Natural killer cell (primary cell): ENCODE data around the gene ASXL2. TPM values are rescaled to one million over a fixed set of nuclear protein-coding genes. Genes with fewer than 3 reads are reported as not detected.
A peak's percentile ranks its signal among the peaks of the same experiment; 100 is the strongest.

Experiments used
- ATAC-seq, 3 donors: fragments of 150-1000 bp in 2 of 3; fragments of 200-7000 bp in 1 of 3; cut with Tn5 transposase; 1 replicate in 1 of 3; 2 replicates in 2 of 3; pipeline ENCODE4 v1.10.0; 2021; ENCODE audit warnings: mild to moderate bottlenecking in 2 of 3, moderate library complexity in 2 of 3
- DNase-seq, 2 donors: peaks; one replicate each; pipeline versions ENCODE4 v3.0.0 to v3.0.0-alpha.2; 2013 to 2021; ENCODE audit warnings: mixed read lengths in 1 of 2
- H3K27ac ChIP-seq: one replicate; pipeline ENCODE4 v1.5.1; 2013; ENCODE audit warnings: mild to moderate bottlenecking, low read length
- H3K27me3 ChIP-seq: one replicate; pipeline ENCODE4 v1.6.1; 2013; ENCODE audit warnings: low read length; ENCODE audit not compliant: control insufficient read depth, insufficient read depth
- H3K36me3 ChIP-seq: one replicate; pipeline ENCODE4 v1.6.1; 2013; ENCODE audit warnings: low read length; ENCODE audit not compliant: control insufficient read depth, insufficient read depth
- H3K4me1 ChIP-seq: one replicate; pipeline ENCODE4 v1.6.1; 2013; ENCODE audit warnings: low read length; ENCODE audit not compliant: control insufficient read depth, insufficient read depth
- H3K4me3 ChIP-seq: one replicate; pipeline ENCODE4 v1.5.1; 2013; ENCODE audit warnings: low read length
- H3K9me3 ChIP-seq: one replicate; pipeline ENCODE4 v1.6.1; 2013; ENCODE audit warnings: low read length; ENCODE audit not compliant: control insufficient read depth, insufficient read depth
- H3K27ac Mint-ChIP-seq, 2 donors: one replicate each; pipeline ENCODE4 v1.8.0; 2022; ENCODE audit warnings: mild to moderate bottlenecking in 2 of 2, mixed read lengths in 2 of 2, moderate library complexity in 1 of 2
- H3K27me3 Mint-ChIP-seq, 2 donors: one replicate each; pipeline ENCODE4 v1.8.0; 2022; ENCODE audit warnings: low read depth in 2 of 2, mixed read lengths in 2 of 2
- H3K36me3 Mint-ChIP-seq: one replicate; pipeline ENCODE4 v1.8.0; 2022; ENCODE audit warnings: mixed read lengths
- H3K4me1 Mint-ChIP-seq, 2 donors: one replicate each; pipeline ENCODE4 v1.8.0; 2022; ENCODE audit warnings: mixed read lengths in 2 of 2
- H3K4me3 Mint-ChIP-seq: one replicate; pipeline ENCODE4 v1.8.0; 2022; ENCODE audit warnings: mild to moderate bottlenecking, moderate library complexity, mixed read lengths
- H3K9me3 Mint-ChIP-seq, 2 donors: one replicate each; pipeline ENCODE4 v1.8.0; 2022; ENCODE audit warnings: mixed read lengths in 2 of 2
- CTCF ChIP-seq: fragments of 200-600 bp; IDR thresholded peaks from one replicate; pipeline ENCODE4 v1.8.0; 2022; ENCODE audit warnings: antibody characterized with exemption
- WGBS: methylation state at CpG from one replicate; pipeline ENCODE4 v1.1.7; 2013; ENCODE audit warnings: missing lambda C conversion rate; ENCODE audit not compliant: insufficient coverage; 5-methylcytosine and 5-hydroxymethylcytosine counted together
- intact Hi-C: fragments of 100-400 bp; cut with micrococcal nuclease; formaldehyde crosslinking; loops from one replicate; pipeline ENCODE4 v1.14.2; 2022
- total RNA-seq, 4 donors: library from RNA; stranded (reverse); fragments of 120-200 nt in 1 of 4; gene quantifications; one replicate each; pipeline versions ENCODE4 v1.2.3 to v1.2.4, GENCODE V29; 2013 to 2022

ASXL2 gene
- total RNA-seq, 3 donors from 2014 or later (not counting 1 experiment from before 2014, with no cell fraction given): 27.7 to 32.6 (median 27.8) TPM

DNA sequence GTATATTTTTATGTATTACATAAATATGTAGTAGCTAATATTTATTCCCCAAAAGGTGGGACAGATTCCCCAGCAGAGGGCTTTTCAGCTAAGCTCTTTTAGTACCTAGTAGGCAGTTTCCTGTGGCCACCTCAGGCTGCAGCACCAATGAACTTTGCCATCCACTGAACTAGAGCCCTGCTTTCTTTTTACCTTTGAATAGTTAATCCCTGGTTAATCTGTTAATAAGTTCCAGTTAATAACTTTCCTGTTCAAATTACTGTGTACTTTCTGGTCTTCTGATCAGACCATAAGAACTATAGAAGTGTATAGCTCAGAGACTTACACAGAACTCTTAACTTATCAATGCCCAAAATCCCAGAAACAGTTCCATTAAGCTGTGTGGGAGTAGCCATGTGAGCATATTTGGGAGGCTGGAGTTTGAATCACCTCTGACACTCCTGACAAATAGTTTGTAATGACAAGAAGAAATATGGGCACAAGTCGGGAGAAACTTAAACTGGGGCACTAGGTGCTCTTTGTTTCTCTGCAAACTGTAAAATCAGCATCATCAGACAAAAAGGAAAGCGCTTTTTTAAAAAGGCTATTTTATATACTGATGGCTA, 40.0 kb downstream of the ASXL2 start:
- no peaks in the 10 kb centered on the region for H3K27me3 ChIP-seq
- H3K27me3 Mint-ChIP-seq: no peaks in the 10 kb centered on the region
- H3K36me3 ChIP-seq: peaks cover 10% of the 10 kb centered on the region
- H3K4me1 Mint-ChIP-seq: peaks cover 13 to 18% of the 10 kb centered on the region in 2 donors
- H3K4me3 ChIP-seq: no peak overlapping the region
- H3K9me3 Mint-ChIP-seq: no peaks in the 10 kb centered on the region
- DNase-seq: no peak
- no peak for TF ChIP-seq CTCF
- H3K36me3 Mint-ChIP-seq: no peaks in the 10 kb centered on the region
- H3K27ac ChIP-seq: no peak overlapping the region
- ATAC-seq: no peak
- WGBS: 100% methylated on average over 1 of the region's 2 CpGs
- H3K27ac Mint-ChIP-seq: peak overlapping the region in 1 of 2 donors; percentile 41
- H3K4me3 Mint-ChIP-seq: no peak overlapping the region
- H3K9me3 ChIP-seq: no peaks in the 10 kb centered on the region
- peaks cover 4% of the 10 kb centered on the region for H3K4me1 ChIP-seq
- intact Hi-C loops: no loop called here

DNA sequence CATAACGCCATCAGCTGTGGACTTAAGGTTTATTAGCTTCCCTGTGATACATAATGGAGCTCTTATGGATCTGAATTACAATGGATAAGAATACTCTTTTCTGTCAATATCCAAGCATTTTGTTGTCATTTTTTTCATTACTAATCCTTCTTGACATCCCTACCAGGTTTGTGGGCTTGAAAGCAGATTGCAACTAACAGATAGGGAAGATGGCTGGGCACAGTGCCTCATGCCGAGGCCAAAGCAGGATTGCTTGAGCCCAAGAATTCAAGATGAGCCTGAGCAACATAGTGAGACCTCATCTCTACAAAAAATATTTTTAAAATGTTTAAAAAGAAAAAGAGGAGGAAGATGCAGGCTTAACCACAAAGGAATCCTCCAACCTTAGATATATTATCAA, 42.4 kb downstream of the ASXL2 start:
- Histone ChIP-seq H3K9me3 (no peaks in the 10 kb centered on the region), H3K27ac (no peak overlapping the region), H3K27me3 (no peaks in the 10 kb centered on the region), H3K36me3 (peaks cover 4% of the 10 kb centered on the region), H3K4me1 (peaks cover 11% of the 10 kb centered on the region), H3K4me3 (no peak overlapping the region)
- DNase-seq (no peak), ATAC-seq (no peak)
- H3K9me3 Mint-ChIP-seq: no peaks in the 10 kb centered on the region
- no peaks in the 10 kb centered on the region for H3K36me3 Mint-ChIP-seq
- H3K27ac Mint-ChIP-seq: no peak overlapping the region
- intact Hi-C loops: no loop called here
- no peaks in the 10 kb centered on the region for H3K27me3 Mint-ChIP-seq
- peaks cover 35 to 36% of the 10 kb centered on the region in 2 donors for H3K4me1 Mint-ChIP-seq
- TF ChIP-seq CTCF: no peak
- 100% methylated on average over 1 of the region's 2 CpGs for WGBS
- H3K4me3 Mint-ChIP-seq: no peak overlapping the region

DNA sequence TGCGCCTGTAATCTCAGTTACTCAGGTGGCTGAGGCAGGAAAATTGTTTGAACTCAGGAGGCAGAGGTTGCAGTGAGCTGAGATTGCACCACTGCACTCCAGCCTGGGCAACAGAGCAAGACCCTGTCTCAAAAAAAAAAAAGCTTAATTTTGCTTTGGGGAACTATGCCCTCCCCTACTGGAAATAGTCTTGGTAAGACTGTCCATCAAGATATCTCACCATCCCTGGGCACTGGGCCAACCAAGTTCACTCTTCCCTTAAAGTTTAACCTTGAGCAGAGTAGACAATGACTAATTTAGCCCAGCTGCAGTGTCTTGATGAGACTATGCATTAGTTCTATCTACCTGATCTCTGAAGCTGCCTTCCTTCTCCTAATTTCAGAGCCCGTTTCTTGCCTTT, 44.7 kb downstream of the ASXL2 start:
- no peak for ATAC-seq
- peaks cover 48 to 51% of the 10 kb centered on the region in 2 donors for H3K4me1 Mint-ChIP-seq
- H3K4me1 ChIP-seq: peaks cover 13% of the 10 kb centered on the region
- peak overlapping the region in 1 of 2 donors; percentile 93 for H3K27ac Mint-ChIP-seq
- no peak for DNase-seq
- no peaks in the 10 kb centered on the region for H3K9me3 ChIP-seq
- no peak for TF ChIP-seq CTCF
- WGBS: 96% methylated on average over 2 of the region's 2 CpGs
- no peaks in the 10 kb centered on the region for H3K27me3 ChIP-seq
- no peaks in the 10 kb centered on the region for H3K27me3 Mint-ChIP-seq
- H3K4me3 Mint-ChIP-seq: no peak overlapping the region
- no peak overlapping the region for H3K27ac ChIP-seq
- no peaks in the 10 kb centered on the region for H3K9me3 Mint-ChIP-seq
- no peaks in the 10 kb centered on the region for H3K36me3 Mint-ChIP-seq
- intact Hi-C loops: loop anchor here (5.0 kb wide), 1 partner anchor 41 kb away; no protein-coding TSS in a partner anchor
- H3K4me3 ChIP-seq: no peak overlapping the region
- no peaks in the 10 kb centered on the region for H3K36me3 ChIP-seq

DNA sequence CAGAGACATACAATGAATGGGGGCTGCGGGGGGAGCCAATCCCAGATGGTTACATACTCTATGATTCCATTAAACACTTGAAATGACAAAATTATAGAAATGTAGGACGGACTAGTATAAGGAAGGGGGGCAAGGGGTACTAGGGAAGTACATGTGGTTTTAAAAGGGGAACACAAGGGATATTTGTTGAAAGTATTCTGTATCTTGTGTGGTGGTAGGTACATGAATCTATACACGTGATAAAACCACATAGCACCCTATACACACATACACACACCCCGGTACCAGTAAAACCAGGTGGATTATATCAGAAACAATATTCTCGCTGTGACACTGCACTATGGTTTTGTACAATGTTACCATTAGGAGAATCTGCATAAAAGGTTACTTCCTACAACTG, 45.4 kb downstream of the ASXL2 start:
- TF ChIP-seq CTCF: no peak
- no peak overlapping the region for H3K4me3 ChIP-seq
- no peaks in the 10 kb centered on the region for H3K27me3 ChIP-seq
- Mint-ChIP-seq H3K9me3 (no peaks in the 10 kb centered on the region), H3K4me3 (no peak overlapping the region), H3K36me3 (no peaks in the 10 kb centered on the region), H3K4me1 (peaks cover 43 to 46% of the 10 kb centered on the region in 2 donors), H3K27ac (peak overlapping the region; percentile 77 to 93), H3K27me3 (no peaks in the 10 kb centered on the region)
- 96% methylated on average over 3 of the region's 5 CpGs for WGBS
- H3K27ac ChIP-seq: no peak overlapping the region
- no peak for ATAC-seq
- no peaks in the 10 kb centered on the region for H3K36me3 ChIP-seq
- intact Hi-C loops: loop anchor here (5.0 kb wide), 1 partner anchor 41 kb away; no protein-coding TSS in a partner anchor
- H3K9me3 ChIP-seq: no peaks in the 10 kb centered on the region
- H3K4me1 ChIP-seq: peaks cover 13% of the 10 kb centered on the region
- DNase-seq: no peak
